ENCODE results near the gene ATOSB. TPM values are rescaled to one million over a fixed set of nuclear protein-coding genes. Genes with fewer than 3 reads are reported as not detected.
"Not testable (repeated sequence)": the region's sequence is repeated elsewhere in the genome, so short reads cannot be mapped to it uniquely, and the experiment has no call there.

ATOSB gene
- 15.5 TPM for total RNA-seq
- long read RNA-seq, partial matches to known transcripts = 3 of 17 reads
- long read RNA-seq, other reads (novel, unspliced or antisense) = 11 of 17 reads

GRCh38 chr9:35115680-35116538 lies at the start of gene ATOSB:
ATOSB (minus strand) TSS chr9:35115862; CDS start chr9:35108274, 7,588 bp downstream.
- peak; percentile 99 for DNase-seq (ENCODE audit: missing footprints)
- ATAC-seq = peak; percentile 72
- intact Hi-C loops (cut with DNase I) = loop anchor here (1.0 to 10.0 kb wide), 4 partner anchors 46 to 439 kb away; partner anchors contain the start of gene UNC13B

GRCh38 chr9:35164711-35165110 lies 49.0 kb upstream of the ATOSB start:
- no peak for DNase-seq (ENCODE audit: missing footprints)
- ATAC-seq = no peak
- intact Hi-C loops (cut with DNase I) = loop anchor here (5.0 to 10.0 kb wide), 3 partner anchors 47 to 650 kb away; partner anchors contain the start of genes ATOSB, HINT2 and SPAG8

GRCh38 chr9:35163413-35163812 lies 47.8 kb upstream of the ATOSB start:
- DNase-seq (ENCODE audit: missing footprints) (no peak), ATAC-seq (no peak)
- intact Hi-C loops (cut with DNase I) = loop anchor here (2.0 to 10.0 kb wide), 4 partner anchors 31 to 651 kb away; partner anchors contain the start of genes ATOSB, HINT2 and SPAG8

GRCh38 chr9:35162605-35163315 lies 47.1 kb upstream of the ATOSB start:
- intact Hi-C loops (cut with DNase I) = loop anchor here (2.0 to 10.0 kb wide), 4 partner anchors 30 to 652 kb away; partner anchors contain the start of genes ATOSB, HINT2 and SPAG8
- ATAC-seq (no peak), DNase-seq (ENCODE audit: missing footprints) (no peak)

GRCh38 chr9:35161713-35162604 lies 46.3 kb upstream of the ATOSB start, which contains the start of gene UNC13B:
UNC13B (plus strand) TSS chr9:35162009; CDS start chr9:35162284, 275 bp downstream.
- DNase-seq (ENCODE audit: missing footprints) = peak; percentile 96
- peak; percentile 99 for ATAC-seq
- intact Hi-C loops (cut with DNase I) = loop anchor here (2.0 to 10.0 kb wide), 4 partner anchors 29 to 653 kb away; partner anchors contain the start of genes ATOSB, HINT2 and SPAG8

- intact Hi-C loops (cut with DNase I) = no loop called here
- DNase-seq (ENCODE audit: missing footprints) = no peak
- ATAC-seq = no peak
Measured at GRCh38 chr9:35158501-35159280, 43.0 kb upstream of the ATOSB start.

GRCh38 chr9:35157836-35158235 lies 42.2 kb upstream of the ATOSB start:
- DNase-seq (ENCODE audit: missing footprints); ATAC-seq; intact Hi-C loops (cut with DNase I): not testable (repeated sequence)

GRCh38 chr9:35156781-35157180 lies 41.1 kb upstream of the ATOSB start:
- no peak for ATAC-seq
- intact Hi-C loops (cut with DNase I) = no loop called here
- DNase-seq (ENCODE audit: missing footprints) = no peak

- DNase-seq (ENCODE audit: missing footprints) (no peak), ATAC-seq (no peak)
- intact Hi-C loops (cut with DNase I) = no loop called here
Measured at GRCh38 chr9:35152926-35153325, 37.3 kb upstream of the ATOSB start.

GRCh38 chr9:35147941-35148563 lies 32.4 kb upstream of the ATOSB start:
- ATAC-seq; intact Hi-C loops (cut with DNase I); DNase-seq (ENCODE audit: missing footprints): not testable (repeated sequence)

- no peak for DNase-seq (ENCODE audit: missing footprints)
Measured at GRCh38 chr9:35142037-35142436, 26.4 kb upstream of the ATOSB start.

GRCh38 chr9:35140093-35140492 lies 24.4 kb upstream of the ATOSB start:
- intact Hi-C loops (cut with DNase I) = no loop called here

More at GRCh38 chr9:35142037-35142436, 26.4 kb upstream of the ATOSB start:
- ATAC-seq = no peak
- intact Hi-C loops (cut with DNase I) = no loop called here

GRCh38 chr9:35136866-35137265 lies 21.2 kb upstream of the ATOSB start:
- intact Hi-C loops (cut with DNase I) = no loop called here
- ATAC-seq (no peak), DNase-seq (ENCODE audit: missing footprints) (no peak)

More at GRCh38 chr9:35140093-35140492, 24.4 kb upstream of the ATOSB start:
- ATAC-seq = no peak
- no peak for DNase-seq (ENCODE audit: missing footprints)

- no peak for ATAC-seq
- intact Hi-C loops (cut with DNase I) = no loop called here
- no peak for DNase-seq (ENCODE audit: missing footprints)
Measured at GRCh38 chr9:35135988-35136387, 20.3 kb upstream of the ATOSB start.

GRCh38 chr9:35134920-35135319 lies 19.3 kb upstream of the ATOSB start:
- ATAC-seq (no peak), DNase-seq (ENCODE audit: missing footprints) (no peak)
- intact Hi-C loops (cut with DNase I) = no loop called here

- intact Hi-C loops (cut with DNase I) = loop anchor here (1.0 to 10.0 kb wide), 4 partner anchors 45 to 438 kb away; partner anchors contain the start of gene UNC13B
- ATAC-seq (peak; percentile 83), DNase-seq (ENCODE audit: missing footprints) (peak; percentile 94)
Measured at GRCh38 chr9:35116898-35117551, 1.4 kb upstream of the ATOSB start.

All from Right ventricle myocardium inferior (tissue), 1 donor.